GM12872 (cell line): Measurements from ENCODE around the gene SSBP2.

ENCODE experiments used
- TF ChIP-seq, protein P1 (sequence below): IDR thresholded peaks from 3 replicates; pipeline ENCODE4 v1.5.1; 2011; ENCODE audit warnings: low read depth, mild to moderate bottlenecking, low read length, moderate library complexity; ENCODE audit not compliant: insufficient read depth

SSBP2 gene

GRCh38 chr5:81786991-81787390, 36.1 kb upstream of the SSBP2 start:
- TF ChIP-seq, protein P1, sequence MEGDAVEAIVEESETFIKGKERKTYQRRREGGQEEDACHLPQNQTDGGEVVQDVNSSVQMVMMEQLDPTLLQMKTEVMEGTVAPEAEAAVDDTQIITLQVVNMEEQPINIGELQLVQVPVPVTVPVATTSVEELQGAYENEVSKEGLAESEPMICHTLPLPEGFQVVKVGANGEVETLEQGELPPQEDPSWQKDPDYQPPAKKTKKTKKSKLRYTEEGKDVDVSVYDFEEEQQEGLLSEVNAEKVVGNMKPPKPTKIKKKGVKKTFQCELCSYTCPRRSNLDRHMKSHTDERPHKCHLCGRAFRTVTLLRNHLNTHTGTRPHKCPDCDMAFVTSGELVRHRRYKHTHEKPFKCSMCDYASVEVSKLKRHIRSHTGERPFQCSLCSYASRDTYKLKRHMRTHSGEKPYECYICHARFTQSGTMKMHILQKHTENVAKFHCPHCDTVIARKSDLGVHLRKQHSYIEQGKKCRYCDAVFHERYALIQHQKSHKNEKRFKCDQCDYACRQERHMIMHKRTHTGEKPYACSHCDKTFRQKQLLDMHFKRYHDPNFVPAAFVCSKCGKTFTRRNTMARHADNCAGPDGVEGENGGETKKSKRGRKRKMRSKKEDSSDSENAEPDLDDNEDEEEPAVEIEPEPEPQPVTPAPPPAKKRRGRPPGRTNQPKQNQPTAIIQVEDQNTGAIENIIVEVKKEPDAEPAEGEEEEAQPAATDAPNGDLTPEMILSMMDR, result no peak

DNA sequence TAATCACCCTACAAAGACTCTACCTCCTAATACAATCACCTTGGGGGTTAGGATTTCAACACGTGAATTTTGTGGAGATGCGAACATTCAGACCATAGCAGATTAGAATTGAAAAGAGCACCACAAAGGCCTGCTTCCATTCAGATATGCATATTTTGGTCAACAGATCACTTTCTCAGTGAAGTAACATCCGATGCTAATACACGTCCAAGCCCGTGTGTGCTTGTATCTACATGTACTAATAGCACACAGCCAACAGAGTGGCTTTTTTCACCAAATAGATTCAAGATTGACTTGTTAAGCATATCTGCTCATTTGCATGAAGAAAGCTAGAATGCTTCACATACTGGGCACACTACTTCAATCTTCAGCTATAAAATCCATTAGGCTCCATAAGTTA, 35.6 kb upstream of the SSBP2 start:
- TF ChIP-seq, protein P1, result no peak

- TF ChIP-seq, protein P1, result no peak
Measured at GRCh38 chr5:81785322-81785721, 34.4 kb upstream of the SSBP2 start.

DNA sequence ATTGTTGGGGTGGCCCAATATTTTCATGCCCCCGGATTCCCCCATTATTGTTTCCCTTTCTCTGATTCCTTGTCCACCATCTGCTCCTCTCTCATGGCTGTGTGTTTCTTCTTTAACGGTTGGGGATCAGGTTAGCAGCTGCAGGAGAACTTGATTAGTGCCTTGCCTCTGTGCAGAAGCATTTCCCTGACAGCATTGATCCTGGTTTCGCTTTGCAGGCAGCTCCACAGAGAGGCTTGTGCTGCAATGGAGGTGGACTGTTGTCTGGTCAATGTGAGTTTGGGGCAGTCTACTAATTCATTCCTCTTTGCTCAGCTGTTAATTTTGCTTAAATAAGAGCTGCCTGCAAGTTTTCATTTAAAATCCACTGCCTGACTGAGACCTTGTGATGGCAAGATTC, 32.5 kb upstream of the SSBP2 start:
- TF ChIP-seq, protein P1, result no peak

DNA sequence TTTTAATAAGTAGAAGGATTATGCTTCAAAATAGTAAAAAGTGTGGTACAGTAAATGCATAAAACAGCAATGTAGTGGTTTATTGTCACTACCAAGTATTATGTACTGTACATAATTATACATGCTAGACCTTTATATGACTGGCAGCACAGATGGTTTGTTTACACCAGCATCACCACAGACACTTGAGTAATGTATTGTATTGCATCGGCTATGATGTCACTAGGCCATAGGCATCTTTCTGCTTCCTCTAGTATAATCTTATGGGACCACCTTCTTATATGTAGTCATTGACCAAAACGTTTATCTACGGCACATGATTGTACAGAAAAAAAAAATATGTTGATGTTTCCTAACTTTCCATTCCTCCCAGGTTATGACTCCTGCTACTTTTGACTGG, 31.9 kb upstream of the SSBP2 start:
- TF ChIP-seq, protein P1, result no peak

DNA sequence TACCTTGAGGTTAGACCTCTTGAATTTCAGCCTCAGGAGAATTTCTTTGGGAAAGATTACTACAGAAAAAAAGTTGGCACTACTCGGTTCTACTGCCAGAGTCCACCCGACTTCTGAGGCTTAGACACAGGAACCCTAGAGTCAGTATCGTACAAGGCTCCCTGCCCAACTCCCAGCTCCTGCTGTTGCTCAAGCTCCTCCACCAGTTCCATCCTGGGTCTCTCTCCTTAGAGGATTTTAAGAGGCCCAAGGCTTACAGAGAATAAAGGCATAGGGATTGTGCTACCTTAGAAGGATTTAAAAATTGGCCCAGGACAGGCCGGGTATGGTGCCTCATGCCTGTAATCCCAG, 29.0 kb upstream of the SSBP2 start:
- TF ChIP-seq, protein P1, result no peak

- TF ChIP-seq, protein P1, result no peak
Measured at GRCh38 chr5:81779125-81779915, 28.4 kb upstream of the SSBP2 start.
